Subcutaneous abdominal adipose tissue (tissue), 5 donors: ENCODE results near the gene MPHOSPH10.
"Not testable (repeated sequence)": the region's sequence is repeated elsewhere in the genome, so short reads cannot be mapped to it uniquely, and the experiment has no call there.

Source experiments
- H3K27ac ChIP-seq: one replicate; pipeline ENCODE4 v1.7.0; 2013; ENCODE audit warnings: low read depth, mild to moderate bottlenecking, inconsistent platforms, low read length, moderate library complexity
- H3K27me3 ChIP-seq, 5 donors: one replicate each; pipeline ENCODE4 v1.7.0; 2013; ENCODE audit warnings: low read length in 5 of 5, inconsistent platforms in 1 of 5; ENCODE audit not compliant: control insufficient read depth in 5 of 5, insufficient read depth in 4 of 5
- H3K36me3 ChIP-seq, 5 donors: one replicate each; pipeline ENCODE4 v1.7.0; 2013; ENCODE audit warnings: low read length in 5 of 5; ENCODE audit not compliant: control insufficient read depth in 5 of 5, insufficient read depth in 5 of 5
- H3K4me1 ChIP-seq, 5 donors: one replicate each; pipeline ENCODE4 v1.7.0; 2013; ENCODE audit warnings: low read length in 5 of 5, mild to moderate bottlenecking in 3 of 5, moderate library complexity in 1 of 5; ENCODE audit not compliant: control insufficient read depth in 5 of 5, insufficient read depth in 5 of 5
- H3K4me3 ChIP-seq, 5 donors: one replicate each; pipeline ENCODE4 v1.7.0; 2013; ENCODE audit warnings: low read length in 5 of 5, low read depth in 1 of 5
- H3K9ac ChIP-seq, 5 donors: one replicate each; pipeline ENCODE4 v1.7.0; 2013; ENCODE audit warnings: low read length in 5 of 5, mild to moderate bottlenecking in 4 of 5, moderate library complexity in 3 of 5
- H3K9me3 ChIP-seq, 5 donors: one replicate each; pipeline ENCODE4 v1.7.0; 2013; ENCODE audit warnings: low read length in 5 of 5; ENCODE audit not compliant: control insufficient read depth in 5 of 5
- donor health status: healthy.
- donor health status: healthy.
- donor health status: healthy.
- donor health status: healthy.
- donor health status: healthy.

The MPHOSPH10 gene

GRCh38 chr2:71101656-71102055, 28.8 kb upstream of the MPHOSPH10 start:
- Histone ChIP-seq H3K36me3 (no peaks in the 10 kb centered on the region), H3K4me1 (peaks cover 0 to 2% (median 0%) of the 10 kb centered on the region in 5 donors), H3K27me3 (no peaks in the 10 kb centered on the region), H3K9ac (no peak overlapping the region), H3K4me3 (no peak overlapping the region), H3K9me3 (no peaks in the 10 kb centered on the region), H3K27ac (no peak overlapping the region)

- no peak overlapping the region for H3K27ac ChIP-seq
- no peak overlapping the region for H3K4me3 ChIP-seq
- H3K9ac ChIP-seq = no peak overlapping the region
- H3K4me1 ChIP-seq = peaks cover 0 to 2% (median 0%) of the 10 kb centered on the region in 5 donors
- H3K27me3 ChIP-seq = no peaks in the 10 kb centered on the region
- no peaks in the 10 kb centered on the region for H3K9me3 ChIP-seq
- no peaks in the 10 kb centered on the region for H3K36me3 ChIP-seq
Measured at GRCh38 chr2:71102981-71103681, 27.3 kb upstream of the MPHOSPH10 start.

- H3K36me3 ChIP-seq = peaks cover 0 to 6% (median 2%) of the 10 kb centered on the region in 5 donors
- H3K9ac ChIP-seq = no peak overlapping the region
- no peaks in the 10 kb centered on the region for H3K9me3 ChIP-seq
- H3K27me3 ChIP-seq = no peaks in the 10 kb centered on the region
- H3K27ac ChIP-seq = no peak overlapping the region
- no peak overlapping the region for H3K4me3 ChIP-seq
- peaks cover 0 to 2% (median 0%) of the 10 kb centered on the region in 5 donors for H3K4me1 ChIP-seq
Measured at GRCh38 chr2:71103809-71104208, 26.6 kb upstream of the MPHOSPH10 start.

GRCh38 chr2:71106463-71106862, 24.0 kb upstream of the MPHOSPH10 start:
- H3K27ac ChIP-seq, H3K4me3 ChIP-seq, H3K9me3 ChIP-seq, H3K4me1 ChIP-seq, H3K9ac ChIP-seq, H3K27me3 ChIP-seq: not testable (repeated sequence)
- H3K36me3 ChIP-seq = peaks cover 3 to 17% (median 15%) of the 10 kb centered on the region in 5 donors

- Histone ChIP-seq H3K9ac (no peak overlapping the region), H3K4me1 (no peaks in the 10 kb centered on the region), H3K27ac (no peak overlapping the region), H3K27me3 (no peaks in the 10 kb centered on the region), H3K4me3 (no peak overlapping the region), H3K36me3 (peaks cover 3 to 20% (median 16%) of the 10 kb centered on the region in 5 donors), H3K9me3 (no peaks in the 10 kb centered on the region)
Measured at GRCh38 chr2:71108091-71108490, 22.3 kb upstream of the MPHOSPH10 start.

GRCh38 chr2:71113843-71114242, 16.6 kb upstream of the MPHOSPH10 start:
- Histone ChIP-seq H3K9ac (no peak overlapping the region), H3K27me3 (no peaks in the 10 kb centered on the region), H3K9me3 (no peaks in the 10 kb centered on the region), H3K4me3 (no peak overlapping the region), H3K36me3 (peaks cover 19 to 45% (median 23%) of the 10 kb centered on the region in 5 donors), H3K4me1 (no peaks in the 10 kb centered on the region), H3K27ac (no peak overlapping the region)

- Histone ChIP-seq H3K4me3 (no peak overlapping the region), H3K9me3 (no peaks in the 10 kb centered on the region), H3K27ac (no peak overlapping the region), H3K9ac (no peak overlapping the region), H3K27me3 (no peaks in the 10 kb centered on the region), H3K4me1 (no peaks in the 10 kb centered on the region), H3K36me3 (peaks cover 14 to 48% (median 29%) of the 10 kb centered on the region in 5 donors)
Measured at GRCh38 chr2:71117063-71117462, 13.4 kb upstream of the MPHOSPH10 start.

- Histone ChIP-seq H3K27me3 (no peaks in the 10 kb centered on the region), H3K9me3 (no peaks in the 10 kb centered on the region), H3K27ac (no peak overlapping the region), H3K9ac (no peak overlapping the region), H3K4me1 (no peaks in the 10 kb centered on the region), H3K36me3 (peaks cover 13 to 43% (median 27%) of the 10 kb centered on the region in 5 donors), H3K4me3 (no peak overlapping the region)
Measured at GRCh38 chr2:71120195-71120594, 10.2 kb upstream of the MPHOSPH10 start.

GRCh38 chr2:71121479-71121878, 9.0 kb upstream of the MPHOSPH10 start:
- no peak overlapping the region for H3K27ac ChIP-seq

GRCh38 chr2:71122387-71123298, 7.8 kb upstream of the MPHOSPH10 start:
- Histone ChIP-seq H3K9ac (no peak overlapping the region), H3K4me3 (no peak overlapping the region), H3K4me1 (no peaks in the 10 kb centered on the region), H3K27me3 (no peaks in the 10 kb centered on the region), H3K36me3 (peaks cover 11 to 38% (median 27%) of the 10 kb centered on the region in 5 donors), H3K27ac (no peak overlapping the region), H3K9me3 (no peaks in the 10 kb centered on the region)

More at GRCh38 chr2:71121479-71121878, 9.0 kb upstream of the MPHOSPH10 start:
- Histone ChIP-seq H3K36me3 (peaks cover 13 to 42% (median 27%) of the 10 kb centered on the region in 5 donors), H3K9ac (no peak overlapping the region), H3K27me3 (no peaks in the 10 kb centered on the region), H3K4me3 (no peak overlapping the region), H3K9me3 (no peaks in the 10 kb centered on the region), H3K4me1 (no peaks in the 10 kb centered on the region)
